NK-92 (cell line): ENCODE data around the gene SUMO2.
"Not testable (repeated sequence)": the region's sequence is repeated elsewhere in the genome, so short reads cannot be mapped to it uniquely, and the experiment has no call there.

Source experiments
- DNase-seq: peaks from one replicate; lab custom pipeline; 2025; ENCODE audit not compliant: unreplicated experiment; lab: John Stamatoyannopoulos, UW

SUMO2 gene

DNA sequence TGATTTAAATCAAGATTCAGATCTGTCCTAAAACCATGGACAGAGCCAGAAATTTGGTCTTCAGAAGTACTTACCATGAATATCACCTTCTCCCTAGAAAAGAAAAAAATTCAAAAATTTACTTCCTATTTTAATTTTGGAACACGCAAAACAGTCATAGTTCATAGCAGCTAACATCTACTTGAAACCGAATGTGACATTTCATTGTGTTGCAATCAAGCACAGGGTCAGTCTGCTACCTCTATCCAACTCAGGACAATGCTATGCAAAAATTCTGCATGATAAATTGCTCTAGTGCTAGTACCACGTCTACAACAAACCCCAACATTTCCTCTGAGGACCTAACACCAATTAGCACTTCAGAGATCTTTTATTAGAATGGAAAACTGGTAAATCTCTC, 36.2 kb downstream of the SUMO2 start:
- no peak for DNase-seq

DNA sequence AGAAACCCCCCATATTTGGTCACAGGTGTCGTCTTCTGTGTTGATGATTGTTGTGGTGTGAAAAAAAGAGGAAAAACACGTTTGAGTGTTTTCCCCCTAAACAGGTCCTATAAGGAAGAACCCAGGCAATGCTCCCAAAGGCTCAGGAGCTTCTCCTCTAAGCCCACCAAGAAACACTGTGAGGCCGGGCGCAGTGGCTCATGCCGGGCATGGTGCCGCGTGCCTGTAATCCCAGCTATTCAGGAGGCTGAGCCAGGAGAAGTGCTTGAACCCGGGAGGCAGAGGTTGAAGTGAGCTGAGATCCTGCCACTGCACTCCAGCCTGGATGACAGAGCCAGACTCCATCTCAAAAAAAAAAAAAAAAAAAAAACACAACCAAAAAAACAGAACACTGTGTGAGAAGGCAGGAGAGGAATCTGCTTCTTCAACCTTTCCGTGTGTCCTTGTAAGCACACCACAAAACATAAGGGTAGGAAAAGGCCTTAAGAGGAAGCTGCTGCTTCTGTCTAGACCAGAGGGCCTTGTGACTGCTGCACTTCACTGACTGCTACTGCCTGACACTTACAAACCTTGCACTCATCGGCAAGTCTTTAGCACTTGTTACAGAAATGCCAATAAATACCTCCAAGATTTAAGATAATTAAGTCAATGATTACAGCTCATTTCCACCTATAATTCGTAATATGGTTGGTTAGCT, 37.8 kb downstream of the SUMO2 start:
- no peak for DNase-seq

DNA sequence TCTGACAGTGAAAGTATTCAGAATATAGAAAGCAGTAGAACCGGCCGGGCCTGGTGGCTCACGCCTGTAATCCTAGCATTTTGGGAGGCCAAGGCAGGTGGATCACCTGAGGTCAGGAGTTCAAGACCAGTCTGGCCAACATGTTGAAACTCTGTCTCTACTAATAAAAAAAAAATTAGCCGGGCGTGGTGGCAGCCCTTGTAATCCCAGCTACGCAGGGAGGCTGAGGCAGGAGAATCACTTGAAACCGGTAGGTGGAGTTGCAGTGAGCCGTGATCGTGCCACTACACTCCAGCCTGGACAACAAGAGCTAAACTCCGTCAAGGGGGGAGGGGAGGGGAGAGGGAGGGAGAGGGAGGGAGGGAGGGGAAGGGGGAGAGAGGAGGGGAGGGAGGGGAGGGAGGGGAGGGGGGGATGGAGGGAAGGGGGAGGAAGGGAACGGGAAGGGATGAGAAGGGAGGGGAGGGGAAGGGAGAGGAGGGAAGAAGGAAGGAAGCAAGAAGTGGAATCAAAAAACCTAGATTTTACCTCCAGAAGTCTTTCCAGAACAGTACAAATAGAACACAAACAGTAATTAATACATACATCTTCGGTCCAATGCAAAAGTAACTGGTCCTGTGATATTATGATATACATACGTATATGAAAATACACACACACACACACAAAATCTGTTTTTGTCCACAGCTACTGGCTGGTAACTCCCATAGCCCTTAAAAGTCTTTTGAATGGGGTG, 40.4 kb downstream of the SUMO2 start:
- no peak for DNase-seq

GRCh38 chr17:75138519-75138918, 44.2 kb downstream of the SUMO2 start:
- DNase-seq, result no peak

GRCh38 chr17:75137762-75138161, 45.0 kb downstream of the SUMO2 start:
- DNase-seq, result not testable (repeated sequence)

GRCh38 chr17:75135946-75136345, 46.8 kb downstream of the SUMO2 start:
- no peak for DNase-seq

DNA sequence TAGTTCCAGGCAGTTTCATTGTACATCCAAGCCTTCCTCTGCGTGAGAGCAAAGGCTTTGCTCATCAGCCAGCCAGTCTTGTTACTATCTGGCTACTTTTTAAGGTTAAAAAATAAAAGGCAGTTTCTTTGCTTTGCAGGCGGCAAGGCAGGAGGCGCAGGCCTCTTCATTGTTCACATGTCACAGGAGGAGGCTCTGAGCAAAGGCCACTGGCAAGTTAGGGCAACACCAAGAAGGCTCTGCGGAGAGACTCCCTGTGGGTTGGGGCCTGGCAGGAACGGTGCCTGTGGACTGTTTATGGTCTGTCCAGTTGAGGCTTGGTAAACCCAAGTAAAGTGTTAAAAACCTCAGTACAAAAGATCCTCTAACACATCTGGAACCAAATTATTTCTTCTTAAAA, 47.3 kb downstream of the SUMO2 start:
- DNase-seq, result no peak

DNA sequence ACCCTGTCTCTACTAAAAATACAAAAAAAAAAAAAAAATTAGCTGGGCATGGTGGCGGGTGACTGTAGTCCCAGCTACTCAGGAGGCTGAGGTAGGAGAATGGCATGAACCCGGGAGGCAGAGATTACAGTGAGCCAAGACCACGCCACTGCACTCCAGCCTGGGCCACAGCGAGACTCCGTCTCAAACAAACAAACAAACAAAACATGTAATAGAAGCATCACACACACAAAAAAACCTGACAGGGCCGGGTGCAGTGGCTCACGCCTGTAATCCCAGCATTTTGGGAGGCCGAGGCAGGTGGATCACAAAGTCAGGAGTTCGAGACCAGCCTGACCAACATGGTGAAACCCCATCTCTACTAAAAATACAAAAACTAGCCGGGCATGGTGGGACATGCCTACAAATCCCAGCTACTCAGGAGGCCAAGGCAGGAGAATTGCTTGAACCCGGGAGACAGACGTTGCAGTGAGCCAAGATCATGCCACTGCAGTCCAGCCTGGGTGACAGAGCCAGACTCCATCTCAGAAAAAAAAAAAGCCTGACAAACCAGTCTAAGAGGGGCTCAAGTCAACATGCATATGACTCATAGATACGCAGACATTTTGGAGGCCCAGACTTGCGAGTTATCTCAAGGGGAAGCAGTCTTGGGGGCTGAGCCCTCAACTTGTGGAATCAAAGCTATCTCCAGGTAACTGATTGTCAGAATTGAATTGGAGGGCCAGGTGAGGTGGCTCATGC, 49.0 kb downstream of the SUMO2 start:
- not testable (repeated sequence) for DNase-seq

DNA sequence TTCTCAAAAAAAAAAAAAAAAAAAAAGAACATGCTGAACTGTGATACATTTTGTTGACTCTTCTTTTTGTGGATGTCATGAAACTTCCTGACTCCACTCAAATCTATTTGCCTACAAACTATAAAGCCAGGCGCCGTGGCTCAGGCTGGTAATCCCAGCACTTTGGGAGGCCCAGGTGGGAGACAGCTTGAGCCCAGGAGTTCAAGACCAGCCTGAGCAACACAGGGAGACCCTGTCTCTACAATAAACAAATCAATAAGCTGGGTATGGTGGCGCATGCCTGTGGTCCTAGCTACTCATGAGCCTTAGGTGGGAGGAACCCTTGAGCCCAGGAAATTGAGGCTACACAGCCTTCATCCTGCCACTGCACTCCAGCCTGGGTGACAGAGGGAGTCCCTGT, 49.8 kb downstream of the SUMO2 start:
- DNase-seq, result no peak

- not testable (repeated sequence) for DNase-seq
Measured at GRCh38 chr17:75132018-75133000, 50.5 kb downstream of the SUMO2 start.

DNA sequence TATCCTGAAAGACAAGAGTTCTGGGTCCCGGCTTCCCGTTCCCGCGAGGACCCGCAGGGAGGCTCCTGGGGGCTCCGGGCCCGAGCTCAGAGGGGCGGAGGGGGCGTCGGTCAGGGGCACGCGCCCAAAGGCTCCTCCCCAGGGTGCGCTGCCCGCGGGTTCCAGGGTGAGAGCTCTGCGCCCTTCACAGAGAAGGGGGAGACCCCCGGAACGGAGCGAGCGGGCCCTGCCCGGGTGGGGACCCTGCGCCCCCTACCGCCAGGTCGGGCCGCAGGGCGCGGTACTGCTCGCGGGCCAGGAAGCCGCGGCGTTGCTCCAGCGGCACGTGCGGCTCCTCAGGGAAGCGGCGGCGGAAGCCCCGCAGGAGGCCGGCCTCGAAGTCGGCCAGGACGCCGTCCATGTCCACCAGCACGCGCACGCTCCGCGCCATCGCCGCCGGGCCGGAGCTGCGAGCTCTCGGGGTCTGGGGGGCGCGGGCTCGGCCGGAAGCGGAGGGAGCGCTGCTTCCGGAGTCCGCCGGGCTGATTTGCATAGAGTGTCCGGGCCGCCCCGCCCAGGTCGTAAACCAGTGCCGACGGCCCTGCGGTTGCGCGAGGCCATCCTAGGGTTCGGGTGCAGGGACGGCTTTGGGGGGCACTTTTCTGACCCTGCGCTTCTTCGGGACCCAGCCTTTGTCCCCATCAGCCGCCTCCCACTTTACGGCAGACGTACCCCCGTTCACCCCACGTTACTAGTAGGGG, 51.3 kb downstream of the SUMO2 start, which contains the start of gene NT5C:
NT5C (minus strand) TSS at position 465 of the 740 bp plus-strand sequence; CDS start at position 430, 35 bp downstream.
- no peak for DNase-seq

DNA sequence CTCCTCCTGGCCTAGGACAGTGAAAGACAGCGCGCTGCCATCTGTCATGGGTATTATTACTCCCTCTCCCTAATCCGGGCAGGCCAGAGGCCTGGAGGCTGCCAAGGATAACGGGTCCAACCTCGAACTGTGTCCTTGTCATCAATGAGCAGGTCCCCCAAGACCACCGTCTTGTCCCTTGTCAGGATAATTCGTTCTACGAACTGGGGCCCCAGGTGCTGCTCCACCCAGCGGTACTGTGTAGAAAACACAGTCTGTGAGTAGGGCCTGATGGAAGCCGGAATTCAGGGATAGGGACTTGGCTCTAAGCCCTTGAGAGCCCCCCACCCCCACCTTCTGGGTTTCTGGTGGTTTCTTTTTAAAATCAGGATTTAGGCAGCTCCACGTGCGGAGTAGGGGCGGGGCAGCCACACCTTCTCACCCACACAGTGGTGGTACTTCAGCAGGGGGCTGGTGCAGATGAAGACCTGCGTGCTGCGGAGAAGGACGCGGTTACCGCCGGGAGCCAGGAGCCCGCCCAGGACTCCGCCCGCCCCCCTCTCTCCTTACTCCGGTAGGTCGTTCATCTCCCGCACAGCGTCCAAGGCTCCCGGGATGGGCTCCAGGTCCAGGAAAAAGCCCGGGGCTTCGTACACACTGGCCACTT, 52.0 kb downstream of the SUMO2 start:
- no peak for DNase-seq

- DNase-seq, result no peak
Measured at GRCh38 chr17:75130059-75130631, 52.6 kb downstream of the SUMO2 start.

- no peak for DNase-seq
Measured at GRCh38 chr17:75129576-75129975, 53.2 kb downstream of the SUMO2 start.

DNA sequence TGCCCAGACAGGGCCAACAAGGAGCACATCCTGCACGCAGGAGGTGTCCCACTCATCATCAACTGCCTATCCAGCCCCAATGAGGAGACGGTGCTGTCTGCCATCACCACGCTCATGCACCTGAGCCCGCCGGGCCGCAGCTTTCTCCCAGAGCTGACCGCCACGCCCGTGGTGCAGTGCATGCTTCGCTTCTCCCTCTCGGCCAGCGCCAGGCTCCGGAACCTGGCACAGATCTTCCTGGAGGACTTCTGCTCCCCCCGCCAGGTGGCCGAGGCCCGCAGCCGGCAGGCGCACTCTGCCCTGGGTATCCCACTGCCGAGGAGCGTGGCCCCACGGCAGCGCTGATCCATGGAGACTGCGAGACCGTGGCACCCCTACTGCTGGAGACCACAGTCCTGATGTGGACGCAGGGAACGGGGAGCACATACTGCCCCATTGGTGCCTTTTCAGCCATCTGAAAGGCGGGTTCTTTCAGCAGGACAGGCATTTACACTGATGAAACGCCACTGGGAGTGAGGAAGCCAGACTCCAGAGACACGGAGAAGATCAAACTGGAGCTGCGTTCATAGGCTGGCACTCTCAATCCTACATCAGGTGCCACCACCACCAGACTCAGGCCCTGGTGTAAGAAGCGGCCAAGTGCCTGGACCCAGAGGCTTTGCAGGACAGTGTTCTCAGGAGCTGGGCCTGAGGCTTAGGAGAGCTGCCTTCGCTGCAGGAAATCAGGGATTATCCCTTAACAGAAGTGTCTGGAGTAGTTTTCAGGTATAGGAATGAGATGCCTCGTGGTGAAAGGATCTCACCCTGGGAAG, 53.9 kb downstream of the SUMO2 start:
- no peak for DNase-seq

GRCh38 chr17:75127936-75128335, 54.8 kb downstream of the SUMO2 start:
- DNase-seq, result not testable (repeated sequence)

GRCh38 chr17:75126954-75127353, 55.8 kb downstream of the SUMO2 start:
- DNase-seq, result no peak

GRCh38 chr17:75125984-75126383, 56.8 kb downstream of the SUMO2 start:
- no peak for DNase-seq
